ENCODE results near the gene MBD3L2B. TPM values are rescaled to one million over a fixed set of nuclear protein-coding genes. Genes with fewer than 3 reads are reported as not detected.
"Not testable (repeated sequence)": the region's sequence is repeated elsewhere in the genome, so short reads cannot be mapped to it uniquely, and the experiment has no call there.

MBD3L2B gene
- total and polyA plus RNA-seq, 7 donors = not detected

DNA sequence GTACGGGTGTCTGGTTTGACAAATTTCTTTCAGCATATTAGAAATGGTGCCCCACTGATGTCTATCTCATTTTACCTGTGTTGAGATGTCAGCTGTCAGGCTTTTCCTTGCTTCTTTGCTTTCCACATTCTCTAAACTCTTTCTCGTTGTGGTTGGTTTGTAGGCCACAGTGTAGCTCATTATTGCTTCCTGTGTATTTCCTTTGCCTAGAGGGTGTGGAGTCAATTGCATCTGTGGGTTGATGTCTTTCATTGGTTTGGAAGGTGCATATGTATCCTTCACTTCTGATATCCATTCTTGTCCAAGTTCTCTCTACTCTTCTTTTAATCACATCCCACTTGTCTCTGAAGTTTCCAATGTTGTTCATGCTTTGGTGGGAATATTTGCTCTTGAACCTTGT, 20.3 kb upstream of the MBD3L2B start:
- H3K9me3 ChIP-seq; H3K27ac ChIP-seq; H3K4me3 ChIP-seq; H3K27me3 ChIP-seq; H3K36me3 ChIP-seq; DNase-seq; intact Hi-C loops (cut with DNase I); H3K4me1 ChIP-seq: not testable (repeated sequence)
- WGBS, 2 donors = no CpG with 5 or more reads among the region's 2 CpGs

DNA sequence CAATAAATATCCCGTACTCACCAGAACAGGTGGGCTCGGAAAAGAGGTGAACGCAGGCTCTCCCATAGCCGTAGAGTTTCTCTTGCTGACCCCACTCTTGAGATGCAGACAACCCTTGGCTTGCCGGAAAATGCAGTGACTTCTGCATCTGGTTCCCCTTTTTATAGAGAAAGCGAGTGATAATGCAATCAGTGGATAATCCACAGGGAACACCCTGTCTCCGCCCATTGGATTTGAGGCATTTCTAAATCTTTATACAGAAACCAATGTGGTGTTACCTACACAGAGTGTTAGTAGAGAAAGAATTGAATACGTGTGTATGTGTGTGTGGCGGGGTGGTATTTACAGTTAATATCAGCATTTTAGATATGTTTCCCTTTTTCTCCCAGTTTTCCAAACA, 18.8 kb upstream of the MBD3L2B start, which contains the start of gene MBD3L4:
Gene MBD3L4 (minus strand): TSS at position 101 of the 400 bp plus-strand sequence. CDS start 35 bp downstream, at position 66.
- intact Hi-C loops (cut with DNase I); H3K36me3 ChIP-seq; H3K4me1 ChIP-seq; H3K4me3 ChIP-seq; DNase-seq; H3K27ac ChIP-seq; H3K9me3 ChIP-seq; H3K27me3 ChIP-seq: not testable (repeated sequence)
- WGBS, 2 donors = no CpG with 5 or more reads among the region's 9 CpGs

DNA sequence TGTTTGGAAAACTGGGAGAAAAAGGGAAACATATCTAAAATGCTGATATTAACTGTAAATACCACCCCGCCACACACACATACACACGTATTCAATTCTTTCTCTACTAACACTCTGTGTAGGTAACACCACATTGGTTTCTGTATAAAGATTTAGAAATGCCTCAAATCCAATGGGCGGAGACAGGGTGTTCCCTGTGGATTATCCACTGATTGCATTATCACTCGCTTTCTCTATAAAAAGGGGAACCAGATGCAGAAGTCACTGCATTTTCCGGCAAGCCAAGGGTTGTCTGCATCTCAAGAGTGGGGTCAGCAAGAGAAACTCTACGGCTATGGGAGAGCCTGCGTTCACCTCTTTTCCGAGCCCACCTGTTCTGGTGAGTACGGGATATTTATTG, 9.0 kb upstream of the MBD3L2B start, which contains the start of gene MBD3L5:
Gene MBD3L5 (plus strand): TSS at position 301 of the 400 bp plus-strand sequence. CDS start 34 bp downstream, at position 335.
- H3K4me3 ChIP-seq; H3K27ac ChIP-seq; H3K9me3 ChIP-seq; H3K4me1 ChIP-seq; H3K27me3 ChIP-seq; H3K36me3 ChIP-seq; intact Hi-C loops (cut with DNase I); DNase-seq: not testable (repeated sequence)
- WGBS, 2 donors = no CpG with 5 or more reads among the region's 9 CpGs

GRCh38 chr19:7028790-7029189, 7.6 kb upstream of the MBD3L2B start:
- DNase-seq; H3K27me3 ChIP-seq; H3K27ac ChIP-seq; H3K4me1 ChIP-seq; H3K4me3 ChIP-seq; intact Hi-C loops (cut with DNase I); H3K9me3 ChIP-seq; H3K36me3 ChIP-seq: not testable (repeated sequence)
- no CpG with 5 or more reads among the region's 1 CpG for WGBS, 2 donors

GRCh38 chr19:7018828-7019227, 2.4 kb downstream of the MBD3L2B start:
- Histone ChIP-seq H3K27ac (no peak overlapping the region), H3K9me3 (no peaks in the 10 kb centered on the region), H3K27me3 (no peaks in the 10 kb centered on the region), H3K4me1 (no peaks in the 10 kb centered on the region), H3K4me3 (no peak overlapping the region), H3K36me3 (no peaks in the 10 kb centered on the region)
- TF ChIP-seq POLR2A (IDR thresholded peaks at IDR 0.05) = no peak
- intact Hi-C loops (cut with DNase I) = no loop called here
- WGBS, 2 donors = 70 to 82% methylated on average over 6 of the region's 6 CpGs
- no peak for DNase-seq

GRCh38 chr19:7013678-7014077, 7.6 kb downstream of the MBD3L2B start:
- intact Hi-C loops (cut with DNase I) = no loop called here
- DNase-seq = no peak
- 67 to 70% methylated on average over 4 of the region's 4 CpGs for WGBS, 2 donors
- no peak overlapping the region for H3K4me3 ChIP-seq
- no peaks in the 10 kb centered on the region for H3K27me3 ChIP-seq
- TF ChIP-seq POLR2AphosphoS5 (IDR thresholded peaks at IDR 0.05) = no peak
- TF ChIP-seq CTCF (IDR thresholded peaks at IDR 0.05) = no peak
- no peak for TF ChIP-seq POLR2A (IDR thresholded peaks at IDR 0.05)
- no peak for TF ChIP-seq EP300 (IDR thresholded peaks at IDR 0.05)
- no peaks in the 10 kb centered on the region for H3K9me3 ChIP-seq
- H3K36me3 ChIP-seq = no peaks in the 10 kb centered on the region
- no peak overlapping the region for H3K27ac ChIP-seq
- H3K4me1 ChIP-seq = no peaks in the 10 kb centered on the region

DNA sequence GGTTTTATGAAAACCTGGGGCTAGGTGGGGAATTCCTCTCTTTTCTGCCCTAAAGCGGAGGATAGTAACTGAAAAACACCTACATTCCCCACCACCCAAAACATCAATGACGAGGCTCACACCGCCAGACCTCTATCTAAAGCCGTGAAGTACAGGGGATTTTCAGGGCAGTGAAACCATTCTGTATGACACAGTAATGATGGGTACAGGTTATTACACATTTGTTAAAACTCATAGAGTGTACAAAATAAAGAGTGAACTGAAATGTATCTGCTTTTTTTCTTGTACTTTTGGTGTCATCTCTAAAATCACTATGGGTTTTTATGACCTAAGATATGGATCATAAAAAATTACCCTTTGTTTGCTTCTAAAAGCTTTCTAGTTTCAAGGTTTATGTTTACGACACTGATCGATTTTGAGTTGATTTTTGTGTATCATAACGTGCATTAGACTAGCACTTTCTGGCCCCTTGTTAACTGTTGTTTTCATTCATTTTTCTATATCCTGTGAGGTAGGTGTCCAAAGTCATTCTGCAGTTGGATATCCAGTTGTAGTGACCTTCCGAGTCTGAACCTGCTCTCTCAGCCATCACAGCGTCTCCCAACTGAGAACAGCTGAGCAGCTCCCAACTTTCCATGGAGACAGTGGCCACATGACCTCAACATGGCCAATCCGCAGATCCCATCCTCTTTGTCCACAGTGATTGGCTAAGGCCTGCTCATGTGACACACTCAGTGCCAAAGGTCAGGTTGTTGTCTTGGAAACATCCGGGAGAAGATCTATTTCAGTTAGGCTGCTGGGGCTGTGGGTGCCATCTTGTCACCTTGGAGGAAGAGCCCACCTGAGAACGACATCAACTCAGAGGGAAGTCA, 10.3 kb downstream of the MBD3L2B start:
- Histone ChIP-seq H3K4me1 (no peaks in the 10 kb centered on the region), H3K9me3 (no peaks in the 10 kb centered on the region), H3K4me3 (no peak overlapping the region), H3K27ac (no peak overlapping the region), H3K36me3 (no peaks in the 10 kb centered on the region), H3K27me3 (no peaks in the 10 kb centered on the region)
- TF ChIP-seq POLR2A (IDR thresholded peaks at IDR 0.05) (no peak), CTCF (IDR thresholded peaks at IDR 0.05) (no peak), POLR2AphosphoS5 (IDR thresholded peaks at IDR 0.05) (no peak), EP300 (IDR thresholded peaks at IDR 0.05) (no peak)
- WGBS, 2 donors = 58 to 80% methylated on average over 12 of the region's 12 CpGs
- intact Hi-C loops (cut with DNase I) = no loop called here
- DNase-seq = no peak

Data from sigmoid colon (tissue), 7 donors.